Fibroblast of skin of scalp (primary cell): ENCODE results near the gene CA10.

ENCODE experiments used
- DNase-seq: peaks from one replicate; pipeline ENCODE4 v3.0.0-alpha.2; 2013

CA10 gene

GRCh38 chr17:51947160-51947735, 211.3 kb downstream of the CA10 start:
- DNase-seq: no peak

- DNase-seq: no peak
Observed at GRCh38 chr17:51946311-51946710, 212.2 kb downstream of the CA10 start.

- DNase-seq: no peak
Observed at GRCh38 chr17:51941272-51941671, 217.2 kb downstream of the CA10 start.

GRCh38 chr17:51937264-51937663, 221.2 kb downstream of the CA10 start:
- DNase-seq: no peak

GRCh38 chr17:51935477-51935876, 223.0 kb downstream of the CA10 start:
- DNase-seq: no peak

GRCh38 chr17:51933647-51934046, 224.9 kb downstream of the CA10 start:
- no peak for DNase-seq

- DNase-seq: no peak
Observed at GRCh38 chr17:51926448-51926847, 232.1 kb downstream of the CA10 start.

GRCh38 chr17:51921500-51921899, 237.0 kb downstream of the CA10 start:
- DNase-seq: no peak

- DNase-seq: no peak
Observed at GRCh38 chr17:51914577-51914976, 243.9 kb downstream of the CA10 start.

GRCh38 chr17:51913491-51914205, 244.9 kb downstream of the CA10 start:
- DNase-seq: no peak

- no peak for DNase-seq
Observed at GRCh38 chr17:51912939-51913338, 245.6 kb downstream of the CA10 start.

GRCh38 chr17:51911237-51911636, 247.3 kb downstream of the CA10 start:
- no peak for DNase-seq

GRCh38 chr17:51909971-51910370, 248.5 kb downstream of the CA10 start:
- no peak for DNase-seq

GRCh38 chr17:51908841-51909537, 249.5 kb downstream of the CA10 start:
- DNase-seq: no peak

GRCh38 chr17:51907041-51907440, 251.5 kb downstream of the CA10 start:
- DNase-seq: no peak

- no peak for DNase-seq
Observed at GRCh38 chr17:51904379-51904778, 254.1 kb downstream of the CA10 start.

- DNase-seq: no peak
Observed at GRCh38 chr17:51901242-51901641, 257.3 kb downstream of the CA10 start.

- no peak for DNase-seq
Observed at GRCh38 chr17:51891936-51892335, 266.6 kb downstream of the CA10 start.

- no peak for DNase-seq
Observed at GRCh38 chr17:51890710-51891109, 267.8 kb downstream of the CA10 start.

GRCh38 chr17:51888816-51889215, 269.7 kb downstream of the CA10 start:
- no peak for DNase-seq

- DNase-seq: no peak
Observed at GRCh38 chr17:51876986-51877385, 281.5 kb downstream of the CA10 start.

GRCh38 chr17:51873302-51873701, 285.2 kb downstream of the CA10 start:
- no peak for DNase-seq

GRCh38 chr17:51869387-51869786, 289.1 kb downstream of the CA10 start:
- DNase-seq: peak; percentile 5

GRCh38 chr17:51860954-51861561, 297.5 kb downstream of the CA10 start:
- peak; percentile 21 for DNase-seq
